Effector memory CD4-positive, alpha-beta T cell (primary cell): Measurements from ENCODE around the gene S100A5.

Experiments used
- DNase-seq, 3 donors: peaks; one replicate each; pipeline ENCODE4 v3.0.0-alpha.2; 2020
- H3K27ac ChIP-seq: 2 replicates; pipeline ENCODE4 v1.7.0; 2013; ENCODE audit warnings: mild to moderate bottlenecking, low read length, moderate library complexity; ENCODE audit not compliant: insufficient read depth, poor library complexity, severe bottlenecking
- H3K27me3 ChIP-seq: replicated peaks from 2 replicates; pipeline ENCODE4 v1.7.0; 2013; ENCODE audit warnings: mild to moderate bottlenecking, low read length; ENCODE audit not compliant: insufficient read depth, control insufficient read depth, poor library complexity, severe bottlenecking
- H3K36me3 ChIP-seq: 2 replicates; pipeline ENCODE4 v1.7.0; 2013; ENCODE audit warnings: mild to moderate bottlenecking, low read length, moderate library complexity; ENCODE audit not compliant: control insufficient read depth, insufficient read depth
- H3K4me1 ChIP-seq: 2 replicates; pipeline ENCODE4 v1.7.0; 2013; ENCODE audit warnings: low read length, mild to moderate bottlenecking; ENCODE audit not compliant: control insufficient read depth, insufficient read depth, poor library complexity, severe bottlenecking
- H3K4me3 ChIP-seq: 2 replicates; pipeline ENCODE4 v1.7.0; 2013; ENCODE audit warnings: low read length, low read depth, mild to moderate bottlenecking; ENCODE audit not compliant: insufficient read depth, poor library complexity, severe bottlenecking
- H3K9me3 ChIP-seq: 2 replicates; pipeline ENCODE4 v1.7.0; 2013; ENCODE audit warnings: mild to moderate bottlenecking, low read length, moderate library complexity; ENCODE audit not compliant: control insufficient read depth

S100A5 gene

GRCh38 chr1:153510984-153511410, 29.7 kb downstream of the S100A5 start:
- H3K27ac ChIP-seq, result no peak overlapping the region
- H3K4me1 ChIP-seq, result no peaks in the 10 kb centered on the region
- H3K27me3 ChIP-seq, result no peaks in the 10 kb centered on the region

GRCh38 chr1:153509729-153510354, 30.9 kb downstream of the S100A5 start:
- Histone ChIP-seq H3K36me3 (no peaks in the 10 kb centered on the region), H3K4me1 (no peaks in the 10 kb centered on the region), H3K4me3 (no peak overlapping the region), H3K27me3 (no peaks in the 10 kb centered on the region), H3K27ac (no peak overlapping the region), H3K9me3 (no peaks in the 10 kb centered on the region)
- DNase-seq, result peak; percentile 26 to 49 (median 31)

More at GRCh38 chr1:153510984-153511410, 29.7 kb downstream of the S100A5 start:
- H3K9me3 ChIP-seq, result no peaks in the 10 kb centered on the region
- DNase-seq, result peak; percentile 40 to 68 (median 55)
- H3K4me3 ChIP-seq, result no peak overlapping the region
- no peaks in the 10 kb centered on the region for H3K36me3 ChIP-seq

- Histone ChIP-seq H3K27ac (no peak overlapping the region), H3K4me3 (no peak overlapping the region), H3K9me3 (no peaks in the 10 kb centered on the region), H3K27me3 (no peaks in the 10 kb centered on the region), H3K4me1 (no peaks in the 10 kb centered on the region), H3K36me3 (no peaks in the 10 kb centered on the region)
- no peak for DNase-seq
Measured at GRCh38 chr1:153509036-153509435, 31.7 kb downstream of the S100A5 start.

- Histone ChIP-seq H3K9me3 (no peaks in the 10 kb centered on the region), H3K4me1 (no peaks in the 10 kb centered on the region), H3K27ac (no peak overlapping the region), H3K27me3 (no peaks in the 10 kb centered on the region), H3K36me3 (no peaks in the 10 kb centered on the region), H3K4me3 (no peak overlapping the region)
- no peak for DNase-seq
Measured at GRCh38 chr1:153507926-153508583, 32.7 kb downstream of the S100A5 start.

GRCh38 chr1:153506831-153507413, 33.8 kb downstream of the S100A5 start:
- no peak overlapping the region for H3K27ac ChIP-seq
- no peak for DNase-seq
- H3K27me3 ChIP-seq, result no peaks in the 10 kb centered on the region
- no peaks in the 10 kb centered on the region for H3K36me3 ChIP-seq
- H3K4me3 ChIP-seq, result no peak overlapping the region
- no peaks in the 10 kb centered on the region for H3K9me3 ChIP-seq
- no peaks in the 10 kb centered on the region for H3K4me1 ChIP-seq

GRCh38 chr1:153506386-153506785, 34.3 kb downstream of the S100A5 start:
- H3K9me3 ChIP-seq, result no peaks in the 10 kb centered on the region
- no peaks in the 10 kb centered on the region for H3K4me1 ChIP-seq
- H3K27me3 ChIP-seq, result no peaks in the 10 kb centered on the region
- H3K36me3 ChIP-seq, result no peaks in the 10 kb centered on the region
- DNase-seq, result no peak
- H3K27ac ChIP-seq, result no peak overlapping the region
- H3K4me3 ChIP-seq, result no peak overlapping the region

GRCh38 chr1:153505576-153505975, 35.2 kb downstream of the S100A5 start:
- Histone ChIP-seq H3K9me3 (no peaks in the 10 kb centered on the region), H3K27ac (no peak overlapping the region), H3K36me3 (no peaks in the 10 kb centered on the region), H3K4me3 (no peak overlapping the region), H3K27me3 (no peaks in the 10 kb centered on the region), H3K4me1 (no peaks in the 10 kb centered on the region)
- no peak for DNase-seq

- H3K4me1 ChIP-seq, result no peaks in the 10 kb centered on the region
- no peak overlapping the region for H3K27ac ChIP-seq
- no peaks in the 10 kb centered on the region for H3K9me3 ChIP-seq
- H3K27me3 ChIP-seq, result no peaks in the 10 kb centered on the region
- DNase-seq, result no peak
- no peaks in the 10 kb centered on the region for H3K36me3 ChIP-seq
- H3K4me3 ChIP-seq, result no peak overlapping the region
Measured at GRCh38 chr1:153503766-153504165, 37.0 kb downstream of the S100A5 start.

- no peaks in the 10 kb centered on the region for H3K27me3 ChIP-seq
- no peak overlapping the region for H3K27ac ChIP-seq
- H3K9me3 ChIP-seq, result no peaks in the 10 kb centered on the region
- no peak for DNase-seq
- no peaks in the 10 kb centered on the region for H3K4me1 ChIP-seq
- H3K36me3 ChIP-seq, result no peaks in the 10 kb centered on the region
- no peak overlapping the region for H3K4me3 ChIP-seq
Measured at GRCh38 chr1:153498746-153499145, 42.0 kb downstream of the S100A5 start.

GRCh38 chr1:153495536-153495935, 45.2 kb downstream of the S100A5 start:
- Histone ChIP-seq H3K9me3 (no peaks in the 10 kb centered on the region), H3K36me3 (no peaks in the 10 kb centered on the region), H3K27me3 (peaks cover 3% of the 10 kb centered on the region), H3K4me3 (no peak overlapping the region), H3K27ac (no peak overlapping the region), H3K4me1 (no peaks in the 10 kb centered on the region)
- no peak for DNase-seq
